Measurements from ENCODE around the gene SLC13A5. TPM values are rescaled to one million over a fixed set of nuclear protein-coding genes. Genes with fewer than 3 reads are reported as not detected.

SLC13A5 gene
- total RNA-seq, 1 donor from 2014 or later: 0.20 TPM

- DNase-seq (ENCODE audit: low read depth in 2 of 2): no peak
These were observed 74.1 kb downstream of the SLC13A5 start for GRCh38 chr17:6639014-6639585.

- DNase-seq (ENCODE audit: low read depth in 2 of 2): no peak
These were observed 74.9 kb downstream of the SLC13A5 start for GRCh38 chr17:6638046-6638908.

- DNase-seq (ENCODE audit: low read depth in 2 of 2): no peak
These were observed 75.7 kb downstream of the SLC13A5 start for GRCh38 chr17:6637458-6637840.

GRCh38 chr17:6636616-6637457, 76.3 kb downstream of the SLC13A5 start:
- DNase-seq (ENCODE audit: low read depth in 2 of 2): no peak

- DNase-seq (ENCODE audit: low read depth in 2 of 2): no peak
These were observed 77.1 kb downstream of the SLC13A5 start for GRCh38 chr17:6636105-6636504.

Other genes with a start within 250 kb of the SLC13A5 start
- 0.20 and 0.22 TPM in 2 replicates for gene PITPNM3, start 156.8 kb downstream of the SLC13A5 start, total RNA-seq
- gene KIAA0753, start 72.7 kb downstream of the SLC13A5 start, total RNA-seq: 5.4 and 7.7 TPM in 2 replicates
- 73.2 and 91.1 TPM in 2 replicates for gene TXNDC17, start 72.3 kb downstream of the SLC13A5 start, total RNA-seq
- gene MED31, start 61.8 kb downstream of the SLC13A5 start, total RNA-seq: 5.7 and 6.7 TPM in 2 replicates
- gene C17orf100, start 61.6 kb downstream of the SLC13A5 start, total RNA-seq: 0.22 and 0.40 TPM in 2 replicates
- 0.79 and 2.6 TPM in 2 replicates for gene XAF1, start 42.7 kb upstream of the SLC13A5 start, total RNA-seq
- 1.3 and 6.9 TPM in 2 replicates for gene FBXO39, start 62.8 kb upstream of the SLC13A5 start, total RNA-seq
- not detected in 2 replicates for gene TEKT1, start 118.4 kb upstream of the SLC13A5 start, total RNA-seq

Measured in lung microvascular endothelial cell (primary cell).